A673 (cell line): ENCODE results near the gene BACH2. TPM values are rescaled to one million over a fixed set of nuclear protein-coding genes. Genes with fewer than 3 reads are reported as not detected.
A peak's percentile ranks its signal among the peaks of the same experiment; 100 is the strongest.

Source experiments
- BruUV-seq: library from RNA; stranded (reverse); fragments of 400-500 nt; replicated peaks from 2 replicates; lab custom pipeline; 2021; lab: Mats Ljungman, UMichigan
- CTCF ChIA-PET: fragments of 300-600 bp; sonication (Branson Sonifier 250); formaldehyde crosslinking; loops from one replicate; lab custom pipeline; 2022; ENCODE audit warnings: antibody characterized with exemption; lab: Charles Lee
- POLR2A ChIA-PET: fragments of 300-600 bp; sonication (Branson Sonifier 250); formaldehyde crosslinking; loops from one replicate; lab custom pipeline; 2022; ENCODE audit warnings: antibody characterized with exemption; ENCODE audit not compliant: low non-redundant PET; lab: Charles Lee
- DNase-seq: peaks from one replicate; pipeline ENCODE4 v3.0.0-alpha.2; 2015; ENCODE audit warnings: low spot score
- H3K27ac ChIP-seq: fragments of 200-600 bp; sonication (generic); 2 replicates; pipeline ENCODE4 v1.5.1; 2016; ENCODE audit warnings: mixed run types, low read depth, mild to moderate bottlenecking, mixed read lengths, antibody characterized with exemption, low read length; ENCODE audit not compliant: poor library complexity, severe bottlenecking
- H3K27me3 ChIP-seq: fragments of 200-600 bp; sonication (generic); replicated peaks from 2 replicates; pipeline ENCODE4 v1.6.1; 2017; ENCODE audit warnings: mixed run types, low read depth, mild to moderate bottlenecking, mixed read lengths, antibody characterized with exemption, low read length; ENCODE audit not compliant: insufficient read depth, poor library complexity
- H3K36me3 ChIP-seq: fragments of 200-600 bp; sonication (generic); 2 replicates; pipeline ENCODE4 v1.6.1; 2016; ENCODE audit warnings: mixed run types, mild to moderate bottlenecking, mixed read lengths, antibody characterized with exemption, low read length; ENCODE audit not compliant: insufficient read depth, poor library complexity, severe bottlenecking
- H3K4me1 ChIP-seq: fragments of 200-600 bp; sonication (generic); 2 replicates; pipeline ENCODE4 v1.6.1; 2017; ENCODE audit warnings: mixed run types, mild to moderate bottlenecking, mixed read lengths, antibody characterized with exemption, low read length; ENCODE audit not compliant: insufficient read depth, poor library complexity, severe bottlenecking
- H3K4me3 ChIP-seq: fragments of 200-600 bp; sonication (generic); 2 replicates; pipeline ENCODE4 v1.5.1; 2016; ENCODE audit warnings: low read depth, mixed run types, mild to moderate bottlenecking, mixed read lengths, low read length; ENCODE audit not compliant: poor library complexity, severe bottlenecking
- H3K9me3 ChIP-seq: fragments of 200-600 bp; sonication (generic); 2 replicates; pipeline ENCODE4 v1.6.1; 2016; ENCODE audit warnings: mixed run types, low read depth, mild to moderate bottlenecking, mixed read lengths, antibody characterized with exemption, low read length; ENCODE audit not compliant: poor library complexity, severe bottlenecking
- EZH2 ChIP-seq: fragments of 200-600 bp; sonication (generic); IDR thresholded peaks from 2 replicates; pipeline ENCODE4 v1.6.1; 2017; ENCODE audit warnings: borderline replicate concordance, low read depth, mild to moderate bottlenecking, mixed read lengths, antibody characterized with exemption, low read length; ENCODE audit not compliant: poor library complexity, severe bottlenecking
- intact Hi-C: fragments of 100-400 bp; cut with micrococcal nuclease; formaldehyde crosslinking; loops from one replicate; pipeline ENCODE4 v1.10.0; 2022; ENCODE audit not compliant: unreplicated experiment
- total RNA-seq: library from RNA; stranded (reverse); gene quantifications from 2 replicates; pipeline ENCODE4 v1.2.3, GENCODE V29; 2021
- TF ChIP-seq, protein P1 (sequence below): fragments of 300-800, 200-600 bp; sonication (generic); conservative IDR thresholded peaks from 2 replicates; pipeline ENCODE4 v1.5.1; 2017; ENCODE audit warnings: low read depth, mild to moderate bottlenecking, antibody characterized with exemption, low read length, moderate library complexity, mixed read lengths

BACH2 gene
- total RNA-seq, 1 experiment from 2014 or later = 0.37 TPM

DNA sequence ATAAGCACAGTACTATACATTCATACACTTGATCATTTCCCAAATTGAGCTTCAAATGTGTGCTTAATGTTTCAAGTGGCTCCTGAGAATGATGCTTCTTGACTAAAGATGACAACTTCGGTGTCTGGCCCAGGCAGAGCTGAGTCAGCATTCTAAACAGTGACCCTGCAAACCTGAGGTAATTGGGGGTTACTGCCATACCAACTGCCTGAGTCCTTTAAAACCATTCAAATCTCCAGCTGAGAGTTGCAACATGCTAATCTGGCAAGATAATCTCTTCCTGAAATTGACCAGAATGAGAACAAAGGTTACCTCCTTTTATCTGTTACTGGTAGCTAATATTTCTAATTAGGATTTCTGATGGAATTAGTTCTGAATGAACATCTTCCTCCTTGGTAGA is 8.2 kb downstream of the BACH2 start:
- no peak for DNase-seq
- TF ChIP-seq, protein P1, sequence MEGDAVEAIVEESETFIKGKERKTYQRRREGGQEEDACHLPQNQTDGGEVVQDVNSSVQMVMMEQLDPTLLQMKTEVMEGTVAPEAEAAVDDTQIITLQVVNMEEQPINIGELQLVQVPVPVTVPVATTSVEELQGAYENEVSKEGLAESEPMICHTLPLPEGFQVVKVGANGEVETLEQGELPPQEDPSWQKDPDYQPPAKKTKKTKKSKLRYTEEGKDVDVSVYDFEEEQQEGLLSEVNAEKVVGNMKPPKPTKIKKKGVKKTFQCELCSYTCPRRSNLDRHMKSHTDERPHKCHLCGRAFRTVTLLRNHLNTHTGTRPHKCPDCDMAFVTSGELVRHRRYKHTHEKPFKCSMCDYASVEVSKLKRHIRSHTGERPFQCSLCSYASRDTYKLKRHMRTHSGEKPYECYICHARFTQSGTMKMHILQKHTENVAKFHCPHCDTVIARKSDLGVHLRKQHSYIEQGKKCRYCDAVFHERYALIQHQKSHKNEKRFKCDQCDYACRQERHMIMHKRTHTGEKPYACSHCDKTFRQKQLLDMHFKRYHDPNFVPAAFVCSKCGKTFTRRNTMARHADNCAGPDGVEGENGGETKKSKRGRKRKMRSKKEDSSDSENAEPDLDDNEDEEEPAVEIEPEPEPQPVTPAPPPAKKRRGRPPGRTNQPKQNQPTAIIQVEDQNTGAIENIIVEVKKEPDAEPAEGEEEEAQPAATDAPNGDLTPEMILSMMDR = no peak
- no peak for TF ChIP-seq EZH2
- Histone ChIP-seq H3K4me3 (no peak overlapping the region), H3K36me3 (no peaks in the 10 kb centered on the region), H3K9me3 (peaks cover 5% of the 10 kb centered on the region), H3K4me1 (peaks cover 11% of the 10 kb centered on the region), H3K27me3 (peaks cover 24% of the 10 kb centered on the region), H3K27ac (no peak overlapping the region)
- intact Hi-C loops = loop anchor here (5.0 kb wide), 1 partner anchor 104 kb away; no protein-coding TSS in a partner anchor
- CTCF ChIA-PET = no interaction called here
- BruUV-seq = no TSS peak
- POLR2A ChIA-PET = no interaction called here

DNA sequence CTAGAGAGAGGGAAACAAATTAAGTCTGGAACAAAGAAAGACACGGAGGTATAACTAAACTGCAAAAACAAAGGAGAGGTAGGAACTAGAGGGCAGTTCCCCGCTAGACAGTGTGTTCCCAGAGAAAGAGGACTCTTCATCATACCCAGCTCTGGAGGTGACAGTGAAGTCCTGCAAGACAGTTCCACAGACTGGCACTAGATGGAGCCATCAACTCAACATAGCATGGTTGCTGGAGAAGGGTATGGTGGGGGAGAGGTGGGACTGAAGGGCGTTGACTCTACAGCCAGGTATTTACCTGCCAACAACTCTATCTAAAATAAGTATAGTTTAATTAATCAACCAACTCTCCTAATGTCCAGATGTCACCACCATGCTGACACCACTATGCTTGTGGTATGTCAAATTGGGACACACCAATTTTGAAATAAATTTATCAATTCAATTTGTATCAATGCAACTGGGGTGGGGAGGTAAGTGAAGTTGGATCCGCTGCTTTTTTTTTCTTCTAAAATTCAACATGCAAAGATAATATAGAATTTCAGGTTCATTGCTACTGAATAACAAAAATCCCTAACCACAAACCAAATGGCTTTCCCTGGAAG is 9.7 kb downstream of the BACH2 start:
- CTCF ChIA-PET = interaction anchor here (0.6 kb wide), 1 partner anchor 914 kb away, joined by 3 read pairs; no protein-coding TSS in a partner anchor
- POLR2A ChIA-PET = no interaction called here
- BruUV-seq = no TSS peak
- Histone ChIP-seq H3K9me3 (peaks cover 5% of the 10 kb centered on the region), H3K4me3 (no peak overlapping the region), H3K4me1 (peaks cover 11% of the 10 kb centered on the region), H3K27ac (no peak overlapping the region), H3K36me3 (no peaks in the 10 kb centered on the region), H3K27me3 (peaks cover 12% of the 10 kb centered on the region)
- TF ChIP-seq, protein P1 = peak; percentile 74
- TF ChIP-seq EZH2 = no peak
- peak; percentile 53 for DNase-seq
- intact Hi-C loops = loop anchor here (1.0 to 5.0 kb wide), 2 partner anchors 105 to 192 kb away; no protein-coding TSS in a partner anchor

DNA sequence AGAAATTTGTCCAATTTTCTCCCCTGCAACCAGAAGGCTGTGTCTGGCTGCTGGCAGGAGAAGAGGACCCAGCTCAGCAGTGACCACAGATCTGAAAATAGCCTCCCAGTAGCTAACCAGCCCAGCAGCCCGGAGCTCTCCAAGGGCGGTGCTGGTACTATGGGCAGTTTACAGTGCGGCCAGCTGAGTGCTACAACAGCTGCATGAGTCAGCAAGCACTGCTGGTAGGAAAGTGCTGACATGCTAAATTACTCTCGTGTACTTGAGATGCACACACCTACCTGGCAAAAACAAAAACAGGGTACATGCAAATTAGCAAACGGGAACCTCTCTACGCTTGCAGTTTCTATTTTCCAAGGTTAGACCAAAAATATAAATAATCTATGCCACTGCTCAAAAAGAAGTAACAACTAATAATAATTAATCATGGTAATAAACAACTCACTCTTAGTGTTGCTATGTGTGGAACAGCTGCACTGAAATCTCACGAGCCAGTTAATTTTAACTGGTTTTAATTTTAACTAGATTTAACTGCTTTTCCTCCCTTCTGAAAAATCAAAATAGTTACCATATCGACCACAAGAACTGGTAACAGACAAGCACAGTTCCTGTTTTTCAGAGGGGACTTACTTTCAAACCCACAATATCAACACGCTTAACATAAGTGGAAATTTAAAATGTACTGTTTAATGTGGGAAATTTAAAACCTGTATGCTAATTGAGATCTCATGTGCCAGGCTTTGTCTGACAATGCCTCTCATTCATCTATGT is 10.8 kb downstream of the BACH2 start:
- H3K9me3 ChIP-seq = peaks cover 5% of the 10 kb centered on the region
- intact Hi-C loops = loop anchor here (5.0 kb wide), 1 partner anchor 107 kb away; no protein-coding TSS in a partner anchor
- no peak for TF ChIP-seq EZH2
- TF ChIP-seq, protein P1 = no peak
- no peaks in the 10 kb centered on the region for H3K36me3 ChIP-seq
- no TSS peak for BruUV-seq
- CTCF ChIA-PET = no interaction called here
- H3K4me1 ChIP-seq = peaks cover 11% of the 10 kb centered on the region
- H3K27ac ChIP-seq = no peak overlapping the region
- no peak for DNase-seq
- POLR2A ChIA-PET = no interaction called here
- peaks cover under 1% of the 10 kb centered on the region for H3K27me3 ChIP-seq
- no peak overlapping the region for H3K4me3 ChIP-seq
